A549 (cell line): ENCODE data around the gene ROR2.

Source experiments
- CEBPB ChIP-seq, 2 experiments: fragments of >200 bp in 1 of 2; sonication (Bioruptor Twin) in 1 of 2; formaldehyde crosslinking in 1 of 2; IDR thresholded peaks; 2 replicates each; pipeline ENCODE4 v1.6.1; 2012 to 2016
- CTCF ChIP-seq: fragments of >200 bp; sonication (Bioruptor Twin); formaldehyde crosslinking; IDR thresholded peaks from 3 replicates; pipeline ENCODE4 v1.5.1; 2016
- E2F6 ChIP-seq: IDR thresholded peaks from 2 replicates; pipeline ENCODE4 v1.6.1; 2012; ENCODE audit warnings: low read depth, borderline replicate concordance
- KDM1A ChIP-seq: fragments of 200-600 bp; sonication (generic); IDR thresholded peaks from 2 replicates; pipeline ENCODE4 v1.6.1; 2016; ENCODE audit warnings: low read depth, mild to moderate bottlenecking
- MAX ChIP-seq: IDR thresholded peaks from 2 replicates; pipeline ENCODE4 v1.6.1; 2012
- RARB ChIP-seq: fragments of 250-450 bp; sonication (Bioruptor Pico); IDR thresholded peaks from 2 replicates; pipeline ENCODE4 v1.8.0; 2021; ENCODE audit warnings: mild to moderate bottlenecking, moderate library complexity
- USF2 ChIP-seq: fragments of 450-650 bp; IDR thresholded peaks from 2 replicates; pipeline ENCODE4 v1.6.1; 2014; ENCODE audit warnings: antibody characterized with exemption

GRCh38 chr9:91750343-91750742, 199.7 kb downstream of the ROR2 start:
- TF ChIP-seq CTCF: no peak
- TF ChIP-seq KDM1A: no peak
- TF ChIP-seq USF2: no peak
- TF ChIP-seq E2F6: no peak
- no peak for TF ChIP-seq RARB (CRISPR knock-in tag)
- TF ChIP-seq CEBPB (IDR thresholded peaks at IDR 0.05): no peak
- no peak for TF ChIP-seq MAX
